H9 (cell line): Measurements from ENCODE around the gene TMEM106B. TPM values are rescaled to one million over a fixed set of nuclear protein-coding genes. Genes with fewer than 3 reads are reported as not detected.

Experiments
- DNase-seq: peaks from one replicate; pipeline ENCODE4 v3.0.0-alpha.2; 2017
- H2AFZ ChIP-seq: one replicate; pipeline ENCODE4 v1.6.1; 2013; ENCODE audit warnings: mild to moderate bottlenecking, low read length, control low read depth, moderate library complexity
- H2AK5ac ChIP-seq: 2 replicates; pipeline ENCODE4 v1.6.1; 2013; ENCODE audit warnings: low read length, control low read depth, mixed read lengths; ENCODE audit not compliant: insufficient read length
- H2BK120ac ChIP-seq: one replicate; pipeline ENCODE4 v1.6.1; 2013; ENCODE audit warnings: low read depth, mild to moderate bottlenecking, low read length, control low read depth, inconsistent platforms; ENCODE audit not compliant: poor library complexity, severe bottlenecking
- H2BK12ac ChIP-seq: 2 replicates; pipeline ENCODE4 v1.6.1; 2013; ENCODE audit warnings: low read length, control low read depth, mixed read lengths, low read depth; ENCODE audit not compliant: insufficient read length
- H2BK15ac ChIP-seq: 2 replicates; pipeline ENCODE4 v1.6.1; 2013; ENCODE audit warnings: low read depth, low read length, control low read depth
- H2BK20ac ChIP-seq: one replicate; pipeline ENCODE4 v1.6.1; 2013; ENCODE audit warnings: low read depth, mild to moderate bottlenecking, low read length, control low read depth, inconsistent platforms; ENCODE audit not compliant: poor library complexity, severe bottlenecking
- H2BK5ac ChIP-seq: 2 replicates; pipeline ENCODE4 v1.6.1; 2013; ENCODE audit warnings: low read length, control low read depth, mixed read lengths; ENCODE audit not compliant: insufficient read length
- H3K14ac ChIP-seq: 2 replicates; pipeline ENCODE4 v1.6.1; 2013; ENCODE audit warnings: low read length, control low read depth; ENCODE audit not compliant: insufficient read depth
- H3K18ac ChIP-seq: 2 replicates; pipeline ENCODE4 v1.6.1; 2013; ENCODE audit warnings: low read depth, mild to moderate bottlenecking, mixed read lengths, low read length, control low read depth; ENCODE audit not compliant: insufficient read length
- H3K23ac ChIP-seq: 2 replicates; pipeline ENCODE4 v1.6.1; 2013; ENCODE audit warnings: low read length, control low read depth, mixed read lengths, low read depth; ENCODE audit not compliant: insufficient read length
- H3K23me2 ChIP-seq: 2 replicates; pipeline ENCODE4 v1.6.1; 2013; ENCODE audit warnings: low read depth, mild to moderate bottlenecking, mixed read lengths, low read length, control low read depth; ENCODE audit not compliant: insufficient read length, poor library complexity, severe bottlenecking
- H3K27ac ChIP-seq: 2 replicates; pipeline ENCODE4 v1.5.1; 2013; ENCODE audit warnings: low read length, control low read depth, mixed read lengths, low read depth; ENCODE audit not compliant: insufficient read length
- H3K27me3 ChIP-seq: 2 replicates; pipeline ENCODE4 v1.6.1; 2013; ENCODE audit warnings: low read length, control low read depth, inconsistent platforms; ENCODE audit not compliant: insufficient read depth
- H3K4ac ChIP-seq: 2 replicates; pipeline ENCODE4 v1.6.1; 2013; ENCODE audit warnings: low read depth, mild to moderate bottlenecking, control low read depth, inconsistent platforms, low read length, moderate library complexity
- H3K4me1 ChIP-seq: 2 replicates; pipeline ENCODE4 v1.6.1; 2013; ENCODE audit warnings: low read length, control low read depth, inconsistent platforms; ENCODE audit not compliant: insufficient read depth
- H3K4me2 ChIP-seq: 2 replicates; pipeline ENCODE4 v1.6.1; 2013; ENCODE audit warnings: low read length, control low read depth, mixed read lengths; ENCODE audit not compliant: insufficient read length, insufficient read depth
- H3K56ac ChIP-seq: 2 replicates; pipeline ENCODE4 v1.6.1; 2013; ENCODE audit warnings: low read depth, mild to moderate bottlenecking, mixed read lengths, low read length, control low read depth; ENCODE audit not compliant: insufficient read length
- H3K79me1 ChIP-seq: 2 replicates; pipeline ENCODE4 v1.6.1; 2013; ENCODE audit warnings: low read depth, mild to moderate bottlenecking, moderate library complexity, low read length, control low read depth, inconsistent platforms; ENCODE audit not compliant: insufficient read depth, poor library complexity, severe bottlenecking
- H3K79me2 ChIP-seq: 2 replicates; pipeline ENCODE4 v1.6.1; 2013; ENCODE audit warnings: low read length, control low read depth, inconsistent platforms; ENCODE audit not compliant: insufficient read depth
- H3K9ac ChIP-seq: 2 replicates; pipeline ENCODE4 v1.6.1; 2013; ENCODE audit warnings: low read length, control low read depth, mixed read lengths; ENCODE audit not compliant: insufficient read length; ENCODE audit errors: extremely low read depth
- H3K9me3 ChIP-seq: one replicate; pipeline ENCODE4 v1.6.1; 2013; ENCODE audit warnings: low read depth, low read length, inconsistent platforms; ENCODE audit not compliant: control insufficient read depth
- H3T11ph ChIP-seq: one replicate; pipeline ENCODE4 v1.6.1; 2013; ENCODE audit warnings: mild to moderate bottlenecking, low read length, control low read depth, inconsistent platforms
- H4K20me1 ChIP-seq: one replicate; pipeline ENCODE4 v1.6.1; 2013; ENCODE audit not compliant: control insufficient read depth, insufficient read length, insufficient read depth
- H4K5ac ChIP-seq: 2 replicates; pipeline ENCODE4 v1.6.1; 2013; ENCODE audit warnings: low read depth, mild to moderate bottlenecking, mixed read lengths, low read length, control low read depth; ENCODE audit not compliant: insufficient read length
- H4K8ac ChIP-seq: replicated peaks from 2 replicates; pipeline ENCODE4 v1.6.1; 2013; ENCODE audit warnings: low read length, control low read depth, mixed read lengths, low read depth; ENCODE audit not compliant: insufficient read length
- H4K91ac ChIP-seq: 2 replicates; pipeline ENCODE4 v1.6.1; 2013; ENCODE audit warnings: low read depth, mild to moderate bottlenecking, moderate library complexity, mixed read lengths, low read length, control low read depth; ENCODE audit not compliant: insufficient read length
- H3K27ac Mint-ChIP-seq, 3 experiments: 2 replicates in 2 of 3; 3 replicates in 1 of 3; pipeline ENCODE4 v1.8.0; 2020 to 2021; ENCODE audit warnings: mixed read lengths in 3 of 3, mild to moderate bottlenecking in 1 of 3, moderate library complexity in 1 of 3
- H3K27me3 Mint-ChIP-seq: 2 replicates; pipeline ENCODE4 v1.8.0; 2021; ENCODE audit warnings: low read depth, mild to moderate bottlenecking, moderate library complexity, mixed read lengths
- H3K36me3 Mint-ChIP-seq, 3 experiments: 2 replicates in 2 of 3; 3 replicates in 1 of 3; pipeline ENCODE4 v1.8.0; 2020 to 2021; ENCODE audit warnings: low read depth in 3 of 3, mixed read lengths in 3 of 3; ENCODE audit not compliant: insufficient read depth in 1 of 3
- H3K4me1 Mint-ChIP-seq, 2 experiments: 2 replicates each; pipeline ENCODE4 v1.8.0; 2020; ENCODE audit warnings: mixed read lengths in 2 of 2
- H3K4me3 Mint-ChIP-seq, 2 experiments: 2 replicates in 1 of 2; 3 replicates in 1 of 2; pipeline ENCODE4 v1.8.0; 2020 to 2021; ENCODE audit warnings: mild to moderate bottlenecking in 2 of 2, mixed read lengths in 2 of 2, moderate library complexity in 1 of 2
- H3K9me3 Mint-ChIP-seq, 2 experiments: 2 replicates in 1 of 2; 3 replicates in 1 of 2; pipeline ENCODE4 v1.8.0; 2020; ENCODE audit warnings: mild to moderate bottlenecking in 2 of 2, mixed read lengths in 2 of 2, moderate library complexity in 1 of 2
- CTCF ChIP-seq: fragments of 200-600 bp; sonication (generic); conservative IDR thresholded peaks from 3 replicates; pipeline ENCODE4 v1.8.0; 2021; ENCODE audit warnings: antibody characterized with exemption, mild to moderate bottlenecking
- WGBS: extraction: QIAGEN DNeasy Blood & Tissue Kit; methylation state at CpG from one replicate; pipeline ENCODE4 v1.1.7; 2013; ENCODE audit warnings: missing lambda C conversion rate, low lambda C conversion rate, mixed read lengths; ENCODE audit not compliant: insufficient read length; ENCODE audit errors: extremely low coverage; 5-methylcytosine and 5-hydroxymethylcytosine counted together
- total RNA-seq: library from RNA; stranded (reverse); gene quantifications from 2 replicates; pipeline ENCODE4 v1.2.1, GENCODE V29; 2021

TMEM106B gene
- total RNA-seq, 1 experiment from 2014 or later = 28.4 TPM

- Histone ChIP-seq H2BK15ac (no peak overlapping the region), H3K4me2 (no peak overlapping the region), H3K18ac (no peak overlapping the region), H3K4me1 (no peaks in the 10 kb centered on the region), H2BK12ac (no peak overlapping the region), H3K9ac (no peak overlapping the region), H3K79me2 (no peaks in the 10 kb centered on the region), H2AK5ac (no peak overlapping the region), H3K23ac (no peak overlapping the region), H3K56ac (no peak overlapping the region), H3K27me3 (no peaks in the 10 kb centered on the region), H2BK120ac (no peak overlapping the region), H4K8ac (no peak overlapping the region), H3K14ac (no peak overlapping the region; the same call in 1 of the 2 replicates), H2BK20ac (no peak overlapping the region), H2BK5ac (no peak overlapping the region), H3K23me2 (no peaks in the 10 kb centered on the region), H4K91ac (no peak overlapping the region), H3K27ac (no peak overlapping the region), H3T11ph (no peak overlapping the region), H2AFZ (no peak overlapping the region), H4K5ac (no peak overlapping the region), H3K4ac (no peak overlapping the region), H3K79me1 (no peaks in the 10 kb centered on the region), H3K9me3 (no peaks in the 10 kb centered on the region), H4K20me1 (no peaks in the 10 kb centered on the region)
- DNase-seq = no peak
- Mint-ChIP-seq H3K36me3 (no peaks in the 10 kb centered on the region; a peak in 1 of 7 replicates), H3K4me1 (no peaks in the 10 kb centered on the region), H3K27ac (no peak overlapping the region), H3K9me3 (no peaks in the 10 kb centered on the region), H3K27me3 (no peaks in the 10 kb centered on the region), H3K4me3 (no peak overlapping the region)
- WGBS = no CpG with 5 or more reads among the region's 9 CpGs
- TF ChIP-seq CTCF = no peak
Observed at GRCh38 chr7:12269100-12269895, 58.2 kb downstream of the TMEM106B start.
